Kidney tubule cell (primary cell): Measurements from ENCODE around the gene CPTP.

Experiments used
- DNase-seq: peaks from one replicate; pipeline ENCODE4 v3.0.0-alpha.2; 2018; ENCODE audit warnings: low spot score

The CPTP gene

GRCh38 chr1:1320666-1321448 lies 3.7 kb upstream of the CPTP start:
- no peak for DNase-seq

- no peak for DNase-seq
Measured at GRCh38 chr1:1321477-1321876, 3.1 kb upstream of the CPTP start.

GRCh38 chr1:1322418-1322817 lies 2.2 kb upstream of the CPTP start:
- DNase-seq: no peak

GRCh38 chr1:1322952-1323351 lies 1.6 kb upstream of the CPTP start:
- no peak for DNase-seq

- DNase-seq: no peak
Measured at GRCh38 chr1:1324084-1324523, 498 bp upstream of the CPTP start.

- DNase-seq: peak; percentile 51
Measured at GRCh38 chr1:1325288-1326074, 879 bp downstream of the CPTP start.

- no peak for DNase-seq
Measured at GRCh38 chr1:1326075-1326605, 1.5 kb downstream of the CPTP start.

- no peak for DNase-seq
Measured at GRCh38 chr1:1327291-1327690, 2.7 kb downstream of the CPTP start.

- no peak for DNase-seq
Measured at GRCh38 chr1:1328254-1328653, 3.7 kb downstream of the CPTP start.

GRCh38 chr1:1329304-1330210 lies 5.0 kb downstream of the CPTP start:
- DNase-seq: no peak

GRCh38 chr1:1330366-1331067 lies 5.9 kb downstream of the CPTP start:
- DNase-seq: no peak

GRCh38 chr1:1331068-1331965 lies 6.7 kb downstream of the CPTP start, which contains the start of gene TAS1R3:
Gene TAS1R3 (plus strand): TSS chr1:1331280. CDS start chr1:1331346, 66 bp downstream.
- DNase-seq: no peak

GRCh38 chr1:1332031-1332755 lies 7.6 kb downstream of the CPTP start:
- DNase-seq: no peak

- DNase-seq: no peak
Measured at GRCh38 chr1:1332774-1333480, 8.3 kb downstream of the CPTP start.

GRCh38 chr1:1333551-1334241 lies 9.1 kb downstream of the CPTP start:
- DNase-seq: no peak

GRCh38 chr1:1334835-1335234 lies 10.2 kb downstream of the CPTP start:
- no peak for DNase-seq

- DNase-seq: no peak
Measured at GRCh38 chr1:1335283-1335682, 10.7 kb downstream of the CPTP start.

GRCh38 chr1:1335792-1336248 lies 11.2 kb downstream of the CPTP start:
- DNase-seq: no peak
